ENCODE data around the gene AQP7. TPM values are rescaled to one million over a fixed set of nuclear protein-coding genes. Genes with fewer than 3 reads are reported as not detected.
A peak's percentile ranks its signal among the peaks of the same experiment; 100 is the strongest.

Gene AQP7
- total and polyA plus RNA-seq, 9 of the 15 experiments (the other 6 are each of a cell fraction or from before 2014, with no cell fraction given), result 0.04 to 0.53 (median 0.07) TPM; not detected in 4

- Histone ChIP-seq H3K27me3 (ENCODE audit: control insufficient read depth in 2 of 2, insufficient read depth in 2 of 2, low read length in 2 of 2) (no peaks in the 10 kb centered on the region), H3K27ac (ENCODE audit: extremely low read depth, low read depth, low read length) (no peak overlapping the region), H3K9me3 (replicated peaks; ENCODE audit: control insufficient read depth, insufficient read depth, low read depth, low read length) (no peaks in the 10 kb centered on the region), H3K4me3 (no peak overlapping the region), H3K4me1 (replicated peaks in 1 of 2; ENCODE audit: control insufficient read depth in 2 of 2, insufficient read depth in 2 of 2, low read length in 2 of 2) (peaks cover 2 to 35% of the 10 kb centered on the region in 2 experiments; a peak in 2 of 5 replicates), H3K4me2 (ENCODE audit: insufficient read depth, low read length) (no peak overlapping the region), H3K79me2 (ENCODE audit: control insufficient read depth, insufficient read depth, low read length) (no peaks in the 10 kb centered on the region), H2AFZ (ENCODE audit: low read depth, low read length) (no peak overlapping the region), H3K36me3 (ENCODE audit: control insufficient read depth, insufficient read depth, low read length) (no peaks in the 10 kb centered on the region), H4K20me1 (replicated peaks; ENCODE audit: control insufficient read depth, insufficient read depth, low read length) (no peaks in the 10 kb centered on the region), H3K9ac (ENCODE audit: insufficient read depth in 1 of 2, low read depth in 2 of 2, low read length in 2 of 2) (peak overlapping the region in 1 of 2 experiments; percentile 26; a peak in 1 of 4 replicates), H3K9me1 (ENCODE audit: control insufficient read depth, insufficient read depth, low read length) (no peaks in the 10 kb centered on the region)
- CTCF ChIA-PET (ENCODE audit: low intra/inter-chr PET ratio), result no interaction called here
- ATAC-seq, result peak; percentile 25; the same call in 2 of the 3 replicates
- TF ChIP-seq SMAD4 (CRISPR knock-in tag; conservative IDR thresholded peaks at IDR 0.05) (no peak), ZBTB5 (IDR thresholded peaks at IDR 0.05) (no peak), STAG1 (CRISPR knock-in tag; IDR thresholded peaks at IDR 0.05; ENCODE audit: borderline replicate concordance) (no peak), SRSF3 (IDR thresholded peaks at IDR 0.05; ENCODE audit: insufficient read depth, low read length) (no peak), DDX20 (tag; IDR thresholded peaks at IDR 0.05; ENCODE audit: low read depth) (no peak), ZNF347 (CRISPR knock-in tag; IDR thresholded peaks at IDR 0.05; ENCODE audit: low read depth) (no peak), PPARD (CRISPR knock-in tag; IDR thresholded peaks at IDR 0.05) (no peak), TARDBP (IDR thresholded peaks at IDR 0.05) (no peak), POLR2H (tag; IDR thresholded peaks at IDR 0.05; ENCODE audit: low read depth) (no peak), STAT5A (IDR thresholded peaks at IDR 0.05; ENCODE audit: borderline replicate concordance, low read length) (no peak), TEAD2 (tag; IDR thresholded peaks at IDR 0.05) (no peak), RBM25 (IDR thresholded peaks at IDR 0.05; ENCODE audit: low read depth, low read length, severe bottlenecking) (no peak), CHD1 (IDR thresholded peaks at IDR 0.05; ENCODE audit: low read length) (no peak), CBX5 (IDR thresholded peaks at IDR 0.05; ENCODE audit: borderline replicate concordance, low read depth) (no peak), ZNF586 (CRISPR knock-in tag; conservative IDR thresholded peaks at IDR 0.05) (no peak), CCAR2 (IDR thresholded peaks at IDR 0.05; ENCODE audit: low read depth, low read length) (no peak), ZNF324 (CRISPR knock-in tag; IDR thresholded peaks at IDR 0.05) (no peak), SRF (CRISPR knock-in tag; IDR thresholded peaks at IDR 0.05) (no peak), CAMTA2 (CRISPR knock-in tag; conservative IDR thresholded peaks at IDR 0.05) (no peak)
- TF ChIP-seq, protein P1, sequence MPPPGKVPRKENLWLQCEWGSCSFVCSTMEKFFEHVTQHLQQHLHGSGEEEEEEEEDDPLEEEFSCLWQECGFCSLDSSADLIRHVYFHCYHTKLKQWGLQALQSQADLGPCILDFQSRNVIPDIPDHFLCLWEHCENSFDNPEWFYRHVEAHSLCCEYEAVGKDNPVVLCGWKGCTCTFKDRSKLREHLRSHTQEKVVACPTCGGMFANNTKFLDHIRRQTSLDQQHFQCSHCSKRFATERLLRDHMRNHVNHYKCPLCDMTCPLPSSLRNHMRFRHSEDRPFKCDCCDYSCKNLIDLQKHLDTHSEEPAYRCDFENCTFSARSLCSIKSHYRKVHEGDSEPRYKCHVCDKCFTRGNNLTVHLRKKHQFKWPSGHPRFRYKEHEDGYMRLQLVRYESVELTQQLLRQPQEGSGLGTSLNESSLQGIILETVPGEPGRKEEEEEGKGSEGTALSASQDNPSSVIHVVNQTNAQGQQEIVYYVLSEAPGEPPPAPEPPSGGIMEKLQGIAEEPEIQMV (tag; conservative IDR thresholded peaks at IDR 0.05; ENCODE audit: low read depth), result no peak
- intact Hi-C loops (cut with micrococcal nuclease), result loop anchor here (10.0 kb wide), 1 partner anchor 220 kb away; no protein-coding TSS in a partner anchor
- in situ Hi-C loops (cut with MboI), result loop anchor here (10.0 kb wide), 1 partner anchor 60 kb away; no protein-coding TSS in a partner anchor
- POLR2A ChIA-PET, result interaction anchor here (0.9 kb wide), 1 partner anchor 10 kb away, joined by 3 read pairs; no protein-coding TSS in a partner anchor
- BruUV-seq (replicated peaks), result no TSS peak
- WGBS (ENCODE audit: insufficient coverage, low coverage, missing lambda C conversion rate), result 17% methylated on average over 1 of the region's 4 CpGs
- DNase-seq (ENCODE audit: extremely low read depth in 1 of 4, low spot score in 3 of 4), result peak in 1 of 4 experiments; percentile 12
- FAIRE-seq, result no peak
Measured at GRCh38 chr9:33404788-33405362, 2.5 kb upstream of the AQP7 start.
